ELR (cell line): ENCODE data around the gene TPRA1.

Experiments used
- DNase-seq: peaks from one replicate; pipeline ENCODE4 v3.0.0-alpha.2; 2015; ENCODE audit warnings: low read depth

Gene TPRA1

GRCh38 chr3:127590593-127591465, at the start of gene TPRA1:
Gene TPRA1 (minus strand): TSS chr3:127590733. CDS start chr3:127580146, 10,587 bp downstream.
- peak; percentile 99 for DNase-seq

- no peak for DNase-seq
Measured at GRCh38 chr3:127640042-127640355, 49.5 kb upstream of the TPRA1 start.

- peak; percentile 88 for DNase-seq
Measured at GRCh38 chr3:127639173-127640041, 48.9 kb upstream of the TPRA1 start.

GRCh38 chr3:127637971-127638370, 47.4 kb upstream of the TPRA1 start:
- no peak for DNase-seq

- peak; percentile 35 for DNase-seq
Measured at GRCh38 chr3:127637546-127637945, 47.0 kb upstream of the TPRA1 start.

GRCh38 chr3:127634653-127635052, 44.1 kb upstream of the TPRA1 start:
- no peak for DNase-seq

- DNase-seq = no peak
Measured at GRCh38 chr3:127632035-127632820, 41.7 kb upstream of the TPRA1 start.

GRCh38 chr3:127630811-127631714, 40.5 kb upstream of the TPRA1 start:
- no peak for DNase-seq

- DNase-seq = no peak
Measured at GRCh38 chr3:127629467-127630403, 39.2 kb upstream of the TPRA1 start.

- DNase-seq = peak; percentile 31
Measured at GRCh38 chr3:127628788-127629466, 38.4 kb upstream of the TPRA1 start, which contains the start of gene PODXL2. Gene PODXL2 (plus strand): TSS chr3:127629185. CDS start chr3:127629220, 35 bp downstream.

GRCh38 chr3:127628426-127628787, 37.9 kb upstream of the TPRA1 start:
- DNase-seq = no peak

GRCh38 chr3:127625821-127626220, 35.3 kb upstream of the TPRA1 start:
- peak; percentile 36 for DNase-seq

- peak; percentile 47 for DNase-seq
Measured at GRCh38 chr3:127624063-127624462, 33.5 kb upstream of the TPRA1 start.

GRCh38 chr3:127622772-127623576, 32.4 kb upstream of the TPRA1 start:
- DNase-seq = no peak

- DNase-seq = no peak
Measured at GRCh38 chr3:127622031-127622430, 31.5 kb upstream of the TPRA1 start.

- no peak for DNase-seq
Measured at GRCh38 chr3:127620637-127621375, 30.3 kb upstream of the TPRA1 start.

- DNase-seq = no peak
Measured at GRCh38 chr3:127618891-127619290, 28.4 kb upstream of the TPRA1 start.
